ENCODE results near the gene COL25A1. TPM values are rescaled to one million over a fixed set of nuclear protein-coding genes. Genes with fewer than 3 reads are reported as not detected.

Gene COL25A1
- total RNA-seq, 1 donor from 2014 or later: 5.6 TPM

GRCh38 chr4:109315341-109315740 lies 12.9 kb upstream of the COL25A1 start:
- Histone ChIP-seq H3K27me3 (no peaks in the 10 kb centered on the region), H3K27ac (no peak overlapping the region), H3K36me3 (no peaks in the 10 kb centered on the region), H3K4me1 (no peaks in the 10 kb centered on the region), H3K4me3 (no peak overlapping the region), H3K9me3 (peaks cover 0 to 6% of the 10 kb centered on the region in 2 donors)
- no peak for TF ChIP-seq CTCF (IDR thresholded peaks at IDR 0.05)
- intact Hi-C loops (cut with DNase I): no loop called here
- no peak for DNase-seq (ENCODE audit: low spot score in 2 of 2)

- H3K36me3 ChIP-seq: no peaks in the 10 kb centered on the region
- intact Hi-C loops (cut with DNase I): no loop called here
- DNase-seq (ENCODE audit: low spot score in 2 of 2): no peak
- no peaks in the 10 kb centered on the region for H3K27me3 ChIP-seq
- peaks cover 0 to 6% of the 10 kb centered on the region in 2 donors for H3K9me3 ChIP-seq
- H3K4me1 ChIP-seq: no peaks in the 10 kb centered on the region
- no peak overlapping the region for H3K4me3 ChIP-seq
- TF ChIP-seq CTCF (IDR thresholded peaks at IDR 0.05): no peak
- no peak overlapping the region for H3K27ac ChIP-seq
Measured at GRCh38 chr4:109313168-109314133, 11.0 kb upstream of the COL25A1 start.

GRCh38 chr4:109303140-109303496 lies 660 bp upstream of the COL25A1 start:
- peak overlapping the region; percentile 15 to 46 for H3K27ac ChIP-seq
- H3K4me3 ChIP-seq: peak overlapping the region; percentile 67 to 68
- no peaks in the 10 kb centered on the region for H3K27me3 ChIP-seq
- peak in 1 of 2 donors; percentile 65 for DNase-seq (ENCODE audit: low spot score in 2 of 2)
- peaks cover 0 to 8% of the 10 kb centered on the region in 2 donors for H3K4me1 ChIP-seq
- TF ChIP-seq CTCF (IDR thresholded peaks at IDR 0.05): no peak
- intact Hi-C loops (cut with DNase I): loop anchor here (2.0 to 10.0 kb wide), 2 partner anchors 38 to 468 kb away; no protein-coding TSS in a partner anchor
- H3K36me3 ChIP-seq: no peaks in the 10 kb centered on the region
- H3K9me3 ChIP-seq: no peaks in the 10 kb centered on the region

GRCh38 chr4:109301651-109302360 lies 652 bp downstream of the COL25A1 start:
- Histone ChIP-seq H3K4me3 (peak overlapping the region; percentile 67 to 68), H3K27ac (no peak overlapping the region), H3K27me3 (no peaks in the 10 kb centered on the region), H3K4me1 (peaks cover 0 to 8% of the 10 kb centered on the region in 2 donors), H3K9me3 (no peaks in the 10 kb centered on the region), H3K36me3 (no peaks in the 10 kb centered on the region)
- TF ChIP-seq CTCF (IDR thresholded peaks at IDR 0.05): no peak
- intact Hi-C loops (cut with DNase I): loop anchor here (2.0 to 10.0 kb wide), 2 partner anchors 37 to 467 kb away; no protein-coding TSS in a partner anchor
- no peak for DNase-seq (ENCODE audit: low spot score in 2 of 2)

- Histone ChIP-seq H3K4me3 (no peak overlapping the region), H3K9me3 (no peaks in the 10 kb centered on the region), H3K36me3 (no peaks in the 10 kb centered on the region), H3K27me3 (no peaks in the 10 kb centered on the region), H3K4me1 (peaks cover 0 to 8% of the 10 kb centered on the region in 2 donors), H3K27ac (no peak overlapping the region)
- no peak for DNase-seq (ENCODE audit: low spot score in 2 of 2)
- intact Hi-C loops (cut with DNase I): no loop called here
- peak in 2 of 3 experiments; percentile 30 to 43 for TF ChIP-seq CTCF (IDR thresholded peaks at IDR 0.05)
Measured at GRCh38 chr4:109298279-109299010, 4.0 kb downstream of the COL25A1 start.

Data from ascending aorta (tissue), 2 donors.